Stimulated activated CD4-positive, alpha-beta T cell treated with anti-CD3 and anti-CD28 coated beads, Interleukin-4, amount 100 ng/mL, for 24 hours (primary cell): ENCODE data around the gene AGPAT3.

ENCODE experiments used
- DNase-seq: peaks from one replicate; pipeline ENCODE4 v3.0.0-alpha.2; 2020

The AGPAT3 gene

DNA sequence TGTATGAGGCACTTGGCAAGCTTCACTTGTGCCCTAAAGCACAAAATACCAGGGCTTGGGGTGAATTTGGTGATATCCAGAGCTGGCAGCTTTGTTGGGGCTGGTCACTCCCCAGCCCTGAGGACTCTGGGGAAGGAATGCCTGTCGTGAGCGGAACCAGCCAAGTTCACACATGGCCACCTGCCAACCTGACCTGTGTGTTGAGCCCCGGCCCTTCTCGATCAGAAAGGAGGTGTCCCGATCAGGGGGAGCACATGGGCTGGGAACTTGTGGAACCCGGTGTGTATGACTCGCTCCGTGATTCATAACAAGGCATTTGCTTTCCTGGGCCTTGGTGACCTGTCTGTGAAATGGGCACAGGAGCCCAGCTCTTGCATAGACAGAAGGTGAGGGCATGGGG lies 43.1 kb downstream of the AGPAT3 start:
- DNase-seq, result no peak

DNA sequence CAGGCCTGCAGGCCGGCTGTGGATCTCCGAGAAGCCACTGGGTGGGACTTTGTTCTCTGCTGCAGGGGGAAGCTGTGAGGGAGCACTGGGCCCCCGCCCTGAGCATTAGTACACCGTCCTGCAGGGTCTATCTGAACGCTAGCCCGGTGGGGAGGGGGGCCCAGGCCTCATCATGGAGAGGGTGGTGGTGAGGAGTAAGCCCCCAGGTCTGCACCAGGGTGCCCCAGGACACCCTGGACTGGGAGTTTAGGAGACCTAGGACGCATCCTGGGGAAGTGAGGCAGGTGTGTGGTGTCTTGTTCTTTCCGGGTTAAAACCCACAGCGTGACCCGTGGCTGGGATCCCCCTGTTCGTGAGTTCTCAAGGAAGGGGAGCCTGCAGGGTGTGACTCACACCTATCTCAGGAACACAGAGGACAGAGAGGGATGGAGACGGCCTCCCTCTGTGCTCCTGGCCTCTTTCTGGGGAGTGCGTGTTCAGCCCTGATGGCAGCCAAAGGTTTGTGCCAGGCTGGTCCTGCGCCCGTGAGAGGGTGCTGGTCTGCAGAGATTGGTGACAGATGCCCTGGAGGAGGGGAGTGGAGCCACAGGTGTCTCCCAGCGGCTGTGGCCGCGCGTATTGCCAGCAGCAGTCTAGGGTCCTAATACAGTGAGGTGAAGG lies 44.8 kb downstream of the AGPAT3 start:
- DNase-seq, result no peak

DNA sequence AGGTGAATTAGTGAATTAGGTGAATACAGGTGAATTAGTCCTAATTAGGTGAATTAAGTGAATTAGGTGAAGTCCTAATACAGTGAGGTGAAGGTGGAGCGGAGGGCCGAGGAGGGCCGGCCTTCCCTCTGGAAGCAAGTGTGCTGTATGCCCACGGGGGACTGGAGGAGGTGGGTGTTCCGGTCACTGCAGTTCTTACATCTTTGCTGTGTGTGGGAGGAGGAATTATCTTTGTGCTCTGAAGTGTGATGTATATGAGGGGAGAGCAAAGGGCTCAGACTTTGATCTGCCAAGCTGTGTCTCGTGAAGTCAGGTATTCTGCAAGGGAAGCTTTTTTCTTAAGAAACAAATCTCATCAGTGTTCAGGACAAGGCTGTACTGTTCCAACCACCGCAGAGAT lies 45.4 kb downstream of the AGPAT3 start:
- no peak for DNase-seq

DNA sequence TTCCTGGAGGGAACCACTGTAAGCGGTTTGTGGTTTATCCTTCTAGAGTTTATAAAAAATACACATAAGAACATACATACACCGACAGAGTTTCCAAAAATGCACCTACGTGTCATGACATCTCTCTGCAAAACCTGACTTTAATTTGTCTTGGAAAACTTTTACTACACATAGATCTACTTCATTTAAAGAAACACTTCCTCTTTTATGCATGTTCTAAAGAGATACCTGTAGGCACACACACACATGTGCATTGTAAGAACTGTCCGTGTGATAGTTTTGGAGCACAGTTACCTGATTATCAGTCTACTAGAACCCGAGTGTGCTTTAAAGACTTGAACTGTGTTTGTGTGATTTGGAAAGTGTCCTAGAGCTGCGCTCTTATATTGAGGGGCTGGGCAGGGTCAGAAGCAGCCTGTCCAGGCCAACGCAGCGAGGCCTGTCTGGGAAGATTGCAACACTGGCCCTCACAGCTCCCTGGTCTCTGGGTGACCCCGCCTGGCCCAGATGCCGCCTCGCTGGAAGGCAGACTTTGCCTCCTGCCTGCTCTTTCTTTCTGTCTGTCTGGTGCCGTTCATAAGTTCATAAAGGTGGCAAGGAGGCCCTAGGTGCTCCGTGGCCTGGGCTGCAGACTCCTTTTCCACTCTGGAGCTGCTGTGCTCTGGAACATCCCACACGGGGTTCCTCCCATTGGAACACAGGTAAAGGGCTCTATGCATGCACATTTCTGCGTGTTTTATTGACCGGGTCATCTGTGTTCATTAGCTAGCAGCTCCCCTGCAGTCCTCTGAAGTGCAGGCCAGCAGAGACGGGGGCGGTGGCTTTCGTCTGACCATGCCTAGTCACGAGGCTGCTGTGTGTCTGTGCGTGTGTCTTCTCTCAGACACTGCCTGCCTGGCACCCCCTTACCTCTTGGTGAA lies 46.3 kb downstream of the AGPAT3 start:
- DNase-seq, result no peak

DNA sequence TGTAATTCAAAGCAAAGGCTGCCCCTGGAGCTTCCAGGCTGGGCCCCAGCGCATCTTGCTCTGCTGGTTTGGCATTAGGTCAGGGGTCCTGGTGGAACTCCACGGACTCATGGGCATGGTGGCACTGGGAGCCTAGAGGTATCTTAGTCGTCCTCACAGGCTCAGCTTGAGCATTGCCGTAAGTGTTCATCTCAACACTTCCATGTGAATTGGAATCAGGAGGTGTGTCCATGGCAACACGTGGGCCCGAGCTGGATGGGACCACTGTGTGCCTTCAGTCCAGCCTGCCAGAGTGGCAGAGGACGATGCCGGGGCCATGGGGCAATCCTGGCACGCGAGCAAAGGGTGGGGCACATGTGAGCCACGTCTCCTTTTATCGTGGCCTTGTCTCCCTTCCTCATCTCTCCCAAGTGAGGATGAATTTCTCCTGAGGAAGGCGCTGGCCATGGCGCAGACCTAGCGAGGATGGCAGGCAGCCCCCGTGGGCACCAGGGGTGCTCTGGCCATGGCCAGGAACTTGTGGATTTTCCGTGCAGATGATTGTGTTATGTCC lies 47.0 kb downstream of the AGPAT3 start:
- DNase-seq, result no peak

DNA sequence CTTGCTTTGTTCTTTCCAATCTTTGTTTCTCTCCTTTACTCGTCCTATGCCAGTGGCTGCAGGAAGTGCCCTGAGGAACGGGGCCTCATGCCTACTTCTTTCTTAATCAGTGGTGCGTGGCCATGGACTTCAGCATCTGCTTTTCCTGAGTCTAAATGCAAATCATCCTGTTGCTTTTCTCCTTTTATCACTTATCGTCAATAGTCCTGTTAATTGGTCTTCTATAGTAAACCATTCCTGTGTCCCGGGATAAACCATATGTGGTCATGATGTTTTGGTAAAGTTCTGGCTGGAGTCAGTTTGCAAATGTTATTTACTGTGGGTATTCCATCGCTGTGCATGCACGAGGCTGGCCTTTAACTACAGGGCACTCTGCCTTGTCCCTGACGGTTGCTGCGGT lies 47.5 kb downstream of the AGPAT3 start:
- DNase-seq, result no peak

DNA sequence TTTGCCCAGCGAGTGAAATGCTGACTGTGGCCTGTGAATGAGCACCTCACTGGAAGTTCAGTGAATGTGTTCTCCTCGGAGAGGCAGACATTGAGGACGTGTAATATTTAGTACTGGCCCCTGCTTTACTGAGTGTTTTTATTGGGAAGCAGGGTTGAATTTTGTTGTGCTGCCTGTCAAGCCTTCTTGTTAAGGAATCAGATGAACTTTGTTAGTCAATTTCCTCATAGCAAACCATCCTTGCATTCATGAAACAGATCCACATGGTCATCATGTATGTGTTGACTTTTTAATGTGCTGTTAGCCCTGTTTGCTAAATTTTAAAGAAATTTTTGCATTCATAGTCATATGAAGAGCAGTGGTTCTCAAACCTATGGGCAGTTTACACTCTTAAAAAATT lies 47.9 kb downstream of the AGPAT3 start:
- DNase-seq, result no peak

DNA sequence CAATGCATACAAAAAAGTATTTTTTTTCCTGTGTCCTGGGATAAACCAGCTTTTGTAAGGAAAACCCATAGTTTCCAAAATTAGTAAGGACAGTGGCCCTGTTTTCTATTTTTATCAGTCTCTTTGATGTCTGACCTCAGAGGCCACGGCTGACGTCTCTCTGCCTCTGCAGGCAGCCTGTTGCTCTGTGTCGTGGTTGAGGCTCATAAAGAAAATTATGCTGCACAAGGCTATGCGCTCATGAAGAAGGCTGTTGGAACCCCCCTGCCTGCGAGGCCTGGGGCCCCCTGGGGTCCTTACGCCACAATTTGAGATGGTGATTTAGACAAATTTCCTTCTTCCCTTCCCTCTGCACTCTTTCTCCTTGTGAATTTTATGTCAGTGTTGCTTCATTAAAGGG lies 48.9 kb downstream of the AGPAT3 start:
- no peak for DNase-seq

DNA sequence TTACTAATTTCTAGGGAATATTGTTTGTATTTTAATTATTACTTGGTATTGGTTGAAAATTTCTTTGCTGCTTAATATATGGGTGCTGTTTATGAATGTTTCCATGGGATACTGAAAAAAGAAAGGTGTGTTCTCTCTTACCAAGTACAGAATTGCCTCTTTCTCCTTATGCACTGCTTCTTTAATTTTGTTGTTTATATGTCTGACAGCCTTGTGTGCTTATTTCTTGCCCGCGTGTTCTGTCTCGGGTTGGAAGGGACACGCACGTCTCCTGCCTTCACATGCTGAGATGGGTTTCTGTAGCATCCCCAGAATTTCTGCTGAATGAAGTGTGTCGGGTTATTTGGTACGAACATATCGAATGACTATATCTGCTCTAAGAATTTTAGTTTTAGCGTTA lies 51.1 kb downstream of the AGPAT3 start:
- no peak for DNase-seq

DNA sequence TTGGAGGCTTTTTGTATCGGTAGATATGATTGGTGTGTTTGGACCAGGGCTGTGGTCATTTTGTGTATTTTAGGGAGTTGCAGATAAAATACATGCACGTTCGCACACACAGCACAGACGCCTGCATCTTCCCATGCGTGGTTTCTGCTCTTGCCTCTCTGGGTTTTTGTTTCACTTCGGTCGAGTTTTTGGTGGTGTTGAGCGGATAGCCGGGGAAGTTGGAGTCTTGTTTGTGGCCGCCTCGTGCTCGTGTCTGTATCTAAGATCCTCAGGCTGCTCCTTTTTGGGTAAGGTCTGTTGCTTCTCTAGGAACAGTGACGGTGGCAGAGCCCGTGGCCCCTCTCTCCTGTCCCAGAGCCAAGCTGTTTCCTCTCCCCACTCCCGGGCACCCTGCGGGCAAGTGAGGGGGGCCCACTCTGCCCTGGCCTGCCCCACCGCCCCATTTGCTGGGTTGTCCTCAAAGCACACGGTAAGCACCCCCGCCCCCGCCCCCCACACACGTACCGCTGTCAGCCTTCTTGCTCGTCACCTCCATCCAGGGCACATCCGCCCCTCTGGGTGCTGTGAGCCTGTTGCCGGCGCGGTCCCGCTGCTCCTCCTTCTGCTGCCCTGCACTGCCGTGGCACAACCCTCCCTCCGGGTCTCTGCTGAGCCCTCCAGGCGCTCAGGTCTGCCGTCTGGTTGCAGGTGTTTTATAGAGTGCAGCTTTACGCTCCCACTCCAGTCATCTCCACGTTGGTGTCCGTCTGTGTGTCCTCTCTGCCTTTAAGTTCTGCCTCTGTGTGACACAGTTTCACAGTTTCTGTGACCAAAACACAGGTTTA lies 51.9 kb downstream of the AGPAT3 start:
- DNase-seq, result peak; percentile 61

DNA sequence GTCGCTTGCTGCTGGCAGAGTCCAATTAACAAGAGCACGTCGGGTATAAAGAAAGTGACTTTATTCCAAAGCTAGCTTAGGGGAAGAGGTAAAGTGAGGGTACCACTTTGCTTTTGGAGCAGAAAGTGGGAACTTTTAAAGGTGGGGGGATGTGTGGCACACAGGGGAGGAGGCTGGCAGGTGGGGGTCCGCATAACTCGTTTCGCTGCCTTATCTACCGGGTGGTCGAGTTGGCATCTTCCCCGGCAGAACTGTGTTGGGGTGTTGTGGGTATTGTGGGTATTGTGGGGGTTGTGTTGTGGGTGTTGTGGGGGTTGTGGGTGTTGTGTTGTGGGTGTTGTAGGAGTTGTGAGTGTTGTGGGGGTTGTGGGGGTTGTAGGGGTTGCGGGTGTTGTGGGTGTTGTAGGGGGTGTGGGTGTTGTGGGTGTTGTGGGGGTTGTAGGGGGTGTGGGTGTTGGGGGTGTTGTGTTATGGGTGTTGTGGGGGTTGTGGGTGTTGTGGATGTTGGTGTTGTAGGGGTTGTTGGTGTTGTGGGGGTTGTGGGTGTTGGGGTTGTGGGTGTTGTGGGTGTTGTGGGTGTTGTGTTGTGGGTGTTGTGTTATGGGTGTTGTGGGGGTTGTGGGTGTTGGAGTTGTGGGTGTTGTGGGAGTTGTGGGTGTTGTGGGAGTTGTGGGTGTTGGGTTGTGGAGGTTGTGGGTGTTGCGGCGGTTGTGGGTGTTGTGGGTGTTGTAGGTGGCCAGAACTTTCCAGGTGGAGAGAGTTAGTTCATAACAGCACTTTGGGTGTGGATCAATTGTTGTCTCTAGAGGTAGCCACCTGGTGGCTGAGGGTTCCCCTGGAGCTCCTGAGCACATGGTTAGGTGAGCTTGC lies 52.7 kb downstream of the AGPAT3 start:
- peak; percentile 17 for DNase-seq

DNA sequence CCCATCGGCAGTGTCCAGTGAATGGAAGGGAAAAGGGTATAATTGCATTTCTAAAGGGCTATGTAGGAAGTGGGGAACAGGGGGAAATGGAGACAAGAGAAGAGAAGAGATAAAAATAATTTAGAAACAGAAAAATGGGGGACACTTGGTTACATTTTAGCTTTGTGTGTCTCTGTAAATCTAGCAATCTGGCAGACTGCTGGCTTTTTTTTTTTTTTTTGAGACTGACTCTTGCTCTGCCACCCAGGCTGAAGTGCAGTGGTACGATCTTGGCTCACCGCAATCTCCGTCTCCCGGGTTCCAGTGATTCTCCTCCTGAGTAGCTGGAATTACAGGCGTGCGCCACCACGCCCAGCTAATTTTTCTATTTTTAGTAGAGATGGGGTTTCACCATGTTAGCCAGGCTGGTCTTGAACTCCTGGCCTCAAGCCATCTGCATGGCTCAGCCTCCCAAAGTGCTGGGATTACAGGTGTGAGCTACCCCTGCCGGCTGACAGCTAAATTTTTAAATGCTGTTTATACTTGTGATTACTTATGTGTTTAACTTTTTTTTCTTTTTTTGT lies 53.4 kb downstream of the AGPAT3 start:
- no peak for DNase-seq

DNA sequence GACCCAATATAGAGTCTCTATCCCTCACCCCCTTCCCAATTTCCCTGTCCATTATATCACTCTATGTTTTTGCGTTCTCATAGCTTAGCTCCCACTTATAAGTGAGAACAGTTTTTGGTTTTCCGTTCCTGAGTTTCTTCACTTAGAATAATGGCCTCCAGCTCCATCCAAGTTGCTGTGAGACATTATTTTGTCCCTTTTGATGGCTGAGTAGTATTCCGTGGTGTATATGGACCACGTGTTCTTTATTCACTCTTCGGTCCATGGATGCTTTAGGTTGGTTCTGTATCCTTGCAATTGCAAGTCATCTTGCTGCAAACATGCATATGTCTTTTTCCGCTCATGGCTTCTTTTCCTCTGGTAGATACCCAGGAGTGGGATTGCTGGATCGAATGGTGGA lies 54.3 kb downstream of the AGPAT3 start:
- DNase-seq, result no peak

DNA sequence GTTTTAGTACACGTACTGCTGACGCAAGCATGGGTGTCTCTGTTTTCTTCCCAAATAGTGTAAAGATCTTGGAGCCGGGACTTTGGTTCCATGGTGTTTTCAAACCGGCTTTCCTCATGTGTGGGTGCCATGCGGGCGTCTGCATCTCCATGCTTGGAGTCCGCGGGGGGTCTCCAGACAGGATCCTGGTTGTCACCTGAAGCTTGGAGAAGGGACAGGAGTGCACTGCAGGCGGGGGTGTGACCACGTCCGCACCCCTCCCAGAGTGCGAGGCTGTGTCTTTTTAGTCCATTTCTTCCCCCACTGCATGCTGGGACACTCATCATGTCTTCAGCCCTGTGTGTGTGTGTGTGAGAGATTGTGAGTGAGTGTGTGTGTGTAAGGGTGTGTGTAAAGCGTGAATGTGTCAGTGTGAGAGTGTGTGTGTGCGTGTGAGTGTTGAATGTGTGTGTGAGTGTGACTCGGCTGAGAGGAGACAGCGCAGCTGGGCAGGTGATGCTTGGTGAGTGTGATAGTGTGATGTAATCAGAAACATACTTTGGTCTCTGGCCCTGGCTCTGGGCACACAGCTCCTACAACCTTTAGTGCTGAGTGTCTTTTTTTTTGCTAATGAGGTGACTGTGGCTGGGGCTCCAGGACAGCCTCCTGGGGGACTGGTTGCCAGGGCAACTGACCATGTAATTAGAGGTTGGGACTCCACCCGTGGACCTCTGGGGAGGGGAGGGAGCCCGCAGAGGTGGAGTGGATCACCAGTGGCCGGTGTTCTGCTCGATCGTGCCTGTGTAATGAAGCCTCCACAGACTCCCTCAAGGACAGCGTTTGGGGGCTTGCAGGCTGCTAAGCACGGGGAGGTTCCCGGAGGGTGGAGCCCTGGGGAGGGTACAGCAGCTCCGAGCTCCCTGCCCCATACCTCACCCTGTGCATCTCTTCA lies 55.1 kb downstream of the AGPAT3 start:
- no peak for DNase-seq

DNA sequence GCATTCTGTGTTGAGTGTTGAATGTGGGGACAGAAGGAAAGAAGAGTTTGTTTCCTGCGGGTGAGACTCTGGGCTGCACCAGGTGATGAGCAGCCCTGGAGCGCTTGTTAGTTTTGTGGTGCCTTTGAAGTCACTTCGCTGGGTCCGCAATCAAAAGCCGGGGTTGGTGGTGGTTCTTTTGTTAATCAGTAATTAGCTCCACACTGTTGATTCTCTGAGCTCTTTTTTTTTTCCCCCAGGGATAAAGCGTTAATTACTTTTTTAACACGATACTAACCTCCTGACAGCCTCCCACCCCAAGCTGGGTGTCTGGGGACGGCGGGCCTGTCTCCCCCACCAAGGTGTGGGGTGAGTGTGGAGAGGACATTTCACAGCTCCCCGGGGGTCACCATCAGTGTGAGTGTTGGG lies 56.6 kb downstream of the AGPAT3 start:
- DNase-seq, result peak; percentile 24

DNA sequence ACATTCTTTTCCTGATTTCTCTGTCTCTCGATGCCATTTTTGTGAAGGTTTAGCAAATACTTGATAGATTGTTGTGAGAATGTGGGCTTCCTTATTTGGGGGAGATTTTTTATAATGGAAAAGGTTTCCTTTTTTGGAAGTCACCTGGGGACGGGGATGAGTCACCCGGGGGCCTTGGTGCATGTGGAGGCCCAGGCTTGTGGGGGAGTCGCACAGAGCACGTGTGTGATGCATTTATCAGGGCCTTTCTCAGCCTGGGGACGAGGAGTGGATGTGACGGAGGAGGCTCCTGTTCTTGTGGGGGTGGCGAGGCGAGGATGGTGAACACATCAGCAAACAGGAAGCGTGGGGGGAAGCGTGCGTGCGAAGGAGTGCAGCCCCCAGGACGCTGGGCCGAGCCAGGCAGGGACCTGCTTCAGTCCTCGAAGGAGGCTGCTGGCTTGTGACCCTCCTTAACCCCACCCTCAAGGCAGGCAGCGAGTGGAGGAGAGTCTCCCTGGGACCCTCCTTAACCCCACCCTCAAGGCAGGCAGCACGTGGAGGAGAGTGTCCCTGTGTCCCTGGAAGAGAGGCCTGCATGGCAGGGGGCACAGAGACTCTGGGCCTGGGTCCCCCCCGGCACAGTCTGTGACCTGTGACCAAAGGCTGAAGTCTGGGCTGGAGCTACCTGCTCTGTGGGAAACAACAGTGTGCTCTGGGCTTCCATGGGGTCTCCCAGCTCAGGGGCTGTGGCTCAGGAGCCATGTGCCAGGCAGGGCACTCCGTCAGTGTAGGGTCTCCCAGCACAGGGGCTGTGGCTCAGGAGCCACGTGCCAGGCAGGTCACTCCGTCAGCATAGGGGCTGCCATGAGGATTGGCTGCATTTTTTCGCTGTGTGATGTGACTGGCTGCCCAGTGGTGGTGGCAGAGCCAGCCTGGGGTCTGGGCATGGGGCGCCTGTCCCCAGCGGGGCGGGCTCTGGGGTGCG lies 57.2 kb downstream of the AGPAT3 start:
- DNase-seq, result peak; percentile 59

DNA sequence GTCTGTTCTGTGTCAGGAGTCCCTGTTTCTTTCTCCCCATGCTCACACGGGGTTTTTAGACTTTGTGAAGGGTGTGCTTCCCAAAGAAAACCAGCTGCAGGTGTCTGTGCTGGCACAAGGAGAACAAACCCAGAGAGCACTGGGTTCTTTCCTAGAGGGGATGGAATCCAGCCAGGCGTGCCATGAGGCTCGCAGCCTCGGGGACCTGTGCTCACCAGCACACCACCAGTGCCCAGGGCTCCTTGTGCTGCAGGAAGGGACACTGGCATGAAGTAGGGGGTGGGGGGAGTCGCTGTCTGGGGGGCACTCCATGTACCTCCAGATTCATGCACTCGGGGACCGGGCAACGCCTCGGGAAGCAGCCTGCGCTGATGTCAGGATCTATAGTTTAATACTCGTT lies 57.9 kb downstream of the AGPAT3 start:
- DNase-seq, result no peak

DNA sequence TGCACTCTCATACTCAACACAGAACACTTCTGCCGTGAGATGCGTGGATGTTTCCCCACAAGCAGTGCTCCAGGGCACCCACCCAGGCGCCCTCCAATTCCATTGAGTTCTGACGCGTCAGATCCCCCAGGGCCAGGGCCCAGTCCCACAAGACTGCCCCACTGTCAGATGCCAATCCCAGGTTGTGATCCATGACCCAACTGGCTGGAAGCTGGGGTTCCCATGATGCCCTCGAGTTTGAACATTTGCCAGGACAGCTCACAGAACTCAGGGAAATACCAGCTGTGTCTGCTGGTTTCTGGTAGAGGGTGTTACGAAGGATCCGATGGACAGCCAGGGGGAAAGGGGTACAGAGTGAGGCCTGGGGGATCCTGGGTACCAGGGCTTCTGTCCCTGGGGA lies 58.4 kb downstream of the AGPAT3 start:
- no peak for DNase-seq

DNA sequence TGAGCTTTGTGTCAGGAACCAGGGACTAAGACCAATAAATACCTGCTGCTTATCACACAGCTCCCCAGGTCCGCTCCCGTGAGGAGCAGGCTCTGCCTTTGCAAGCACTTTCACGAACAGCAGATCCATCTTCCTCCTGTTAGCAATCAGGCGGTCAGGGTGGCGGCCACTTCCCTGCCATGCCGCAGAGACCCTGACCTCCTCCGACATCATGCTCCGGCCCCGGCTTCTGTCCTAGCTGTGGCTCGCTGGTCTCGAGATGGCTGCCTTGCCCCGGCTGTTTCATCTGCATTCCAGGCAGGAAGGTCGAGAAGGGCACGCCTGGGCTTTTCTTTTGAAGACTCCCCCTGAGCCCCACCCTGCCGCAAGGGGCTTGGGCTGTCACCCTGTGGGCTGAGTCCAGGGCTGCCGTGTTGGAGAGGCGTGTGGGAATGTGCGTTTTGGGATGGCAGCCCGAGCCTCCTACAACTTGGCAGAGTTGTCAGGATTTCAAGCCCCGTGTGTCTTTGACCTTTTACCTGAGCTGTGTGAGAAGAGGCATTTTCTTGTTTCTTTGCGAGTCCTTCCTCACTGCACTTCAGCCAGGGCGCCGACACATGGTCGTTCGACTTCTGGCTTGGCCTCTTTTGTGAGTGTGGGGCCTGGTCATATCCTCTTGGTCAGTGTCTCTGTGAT lies 59.5 kb downstream of the AGPAT3 start:
- DNase-seq, result no peak
